ENCODE results near the gene NSMCE4A.

DNA sequence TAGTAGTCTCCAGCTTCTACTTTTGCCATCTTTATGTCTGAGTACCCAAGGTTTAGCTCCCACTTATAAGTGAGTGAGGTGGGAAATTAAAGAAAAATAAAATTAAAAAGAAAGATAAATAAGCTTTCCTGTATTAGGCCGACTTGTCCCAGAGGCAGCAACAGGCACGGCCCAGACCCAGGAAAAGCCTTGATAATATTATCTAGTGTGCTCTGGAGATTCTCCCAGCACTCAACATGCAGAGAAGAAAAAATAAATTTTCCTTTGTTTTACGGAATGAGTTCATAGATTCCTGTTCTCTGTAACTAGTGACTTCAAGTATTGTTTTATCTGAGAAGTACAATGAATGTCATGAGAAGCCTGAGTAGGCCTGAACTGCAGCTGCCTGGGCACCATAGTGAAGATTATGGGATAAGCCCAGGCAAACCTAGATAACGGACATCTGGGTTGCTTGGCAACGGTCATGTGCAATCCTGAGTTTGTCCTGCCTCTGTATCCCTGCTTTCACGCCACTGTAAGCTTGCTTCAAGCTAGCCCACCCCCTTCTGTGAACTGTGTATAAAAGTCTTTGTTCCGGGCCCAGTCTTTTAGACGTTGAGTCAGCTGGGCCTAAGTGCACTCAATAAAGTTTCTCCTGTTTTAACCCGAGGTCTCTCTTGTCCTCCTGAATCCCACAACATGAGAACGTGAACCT lies 53.6 kb downstream of the NSMCE4A start:
- TF ChIP-seq EZH2 (IDR thresholded peaks at IDR 0.05; ENCODE audit: borderline replicate concordance, low read depth, low read length, severe bottlenecking), result no peak
- no peak for TF ChIP-seq CTCF (IDR thresholded peaks at IDR 0.05; ENCODE audit: borderline replicate concordance, extremely low read depth, low read length, poor library complexity, severe bottlenecking)

All from DND-41 (cell line).